ENCODE measurements around the gene USP10.
A peak's percentile ranks its signal among the peaks of the same experiment; 100 is the strongest.

Gene USP10

DNA sequence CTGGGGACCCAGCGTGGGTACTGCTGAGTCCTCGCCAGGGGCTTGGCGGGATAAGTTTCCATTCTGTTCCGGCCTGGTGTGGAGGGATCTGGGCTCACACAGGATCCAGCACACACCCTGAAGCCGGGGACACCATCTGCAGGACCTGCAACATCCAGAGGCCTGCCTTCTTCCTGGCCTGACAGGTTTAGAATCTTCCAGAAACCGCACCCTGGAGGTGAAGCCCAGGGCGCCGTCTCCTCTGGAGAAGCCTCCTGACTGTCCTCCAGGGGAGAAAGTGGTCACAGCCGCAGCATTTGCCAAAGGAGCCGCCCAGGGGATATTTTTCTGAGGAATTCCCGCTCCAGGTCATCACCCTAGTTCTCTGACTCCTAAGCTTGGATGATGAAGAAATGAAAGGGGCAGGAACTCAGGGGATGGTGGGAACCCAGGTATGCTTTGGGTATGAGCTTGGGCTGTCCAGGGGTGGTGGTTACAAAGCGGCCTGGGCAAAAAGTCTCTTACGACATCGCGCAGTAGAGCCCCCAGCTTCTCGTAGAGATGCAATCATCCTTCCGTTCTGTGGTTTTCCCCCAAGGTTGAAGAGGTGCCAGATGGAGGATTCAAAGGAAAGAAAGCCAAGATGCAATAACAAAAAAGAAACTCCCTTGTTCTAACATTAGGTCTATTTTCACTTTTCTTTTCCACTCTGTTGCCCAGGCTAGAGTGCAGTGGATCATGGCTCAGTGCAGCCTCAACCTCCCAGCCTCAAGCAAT, 110.9 kb downstream of the USP10 start:
- DNase-seq = no peak

DNA sequence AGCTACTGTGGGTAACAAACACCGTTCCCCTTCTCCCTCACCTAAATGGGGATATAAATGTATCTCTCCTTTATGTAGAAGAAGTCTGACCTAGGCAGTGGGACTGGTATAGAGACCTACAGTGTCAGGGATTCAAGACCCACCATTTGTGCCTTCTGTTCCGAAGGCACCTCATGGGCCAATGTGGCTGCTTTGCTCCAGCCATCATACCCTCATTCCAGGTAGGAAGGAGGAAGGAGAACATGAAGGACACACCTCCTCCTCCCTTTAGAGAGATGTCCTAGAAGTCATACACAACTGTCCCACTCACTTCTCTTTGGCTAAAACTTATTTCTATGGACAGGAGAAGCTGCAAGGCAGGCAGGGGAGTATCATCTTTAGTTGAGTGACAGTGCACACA, 111.7 kb downstream of the USP10 start:
- no peak for DNase-seq

DNA sequence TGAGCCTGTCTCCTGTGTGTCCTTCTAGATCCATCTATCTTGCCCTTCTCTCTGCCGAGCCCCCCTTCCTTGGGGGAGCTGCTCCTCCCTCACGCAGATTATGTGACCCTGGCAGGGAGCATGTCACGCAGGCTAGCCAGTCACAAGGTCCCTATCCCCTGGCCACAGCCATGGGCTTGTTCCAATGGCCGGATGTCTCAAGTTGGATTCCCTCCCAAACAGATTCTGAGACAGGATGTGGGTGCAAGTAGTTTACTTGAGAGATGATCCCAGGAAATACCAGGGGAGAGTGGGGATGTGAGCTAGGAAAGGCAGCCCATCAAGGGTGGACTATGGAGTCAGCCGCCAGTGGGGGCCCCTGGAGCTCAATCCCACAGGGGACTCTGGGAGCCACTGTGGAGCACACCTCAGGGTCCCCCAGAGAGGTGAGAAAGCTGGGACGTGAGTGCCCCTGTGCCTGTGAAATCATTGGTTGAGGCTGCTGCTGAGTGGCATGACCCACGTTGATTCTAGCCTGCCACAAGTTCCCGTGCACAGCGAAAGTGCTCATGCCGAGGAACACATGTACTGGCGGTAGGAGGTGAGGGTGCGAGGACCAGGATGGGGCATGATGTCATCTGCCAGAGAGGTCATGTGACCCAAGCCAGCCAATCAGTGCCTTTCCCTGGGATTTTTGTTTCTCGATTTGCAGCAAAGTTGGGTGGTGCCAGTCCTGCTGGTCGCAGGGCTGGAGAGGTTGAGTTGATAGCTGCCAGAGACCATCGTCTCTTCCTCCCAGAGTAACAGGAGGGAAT, 113.5 kb downstream of the USP10 start:
- DNase-seq = no peak

DNA sequence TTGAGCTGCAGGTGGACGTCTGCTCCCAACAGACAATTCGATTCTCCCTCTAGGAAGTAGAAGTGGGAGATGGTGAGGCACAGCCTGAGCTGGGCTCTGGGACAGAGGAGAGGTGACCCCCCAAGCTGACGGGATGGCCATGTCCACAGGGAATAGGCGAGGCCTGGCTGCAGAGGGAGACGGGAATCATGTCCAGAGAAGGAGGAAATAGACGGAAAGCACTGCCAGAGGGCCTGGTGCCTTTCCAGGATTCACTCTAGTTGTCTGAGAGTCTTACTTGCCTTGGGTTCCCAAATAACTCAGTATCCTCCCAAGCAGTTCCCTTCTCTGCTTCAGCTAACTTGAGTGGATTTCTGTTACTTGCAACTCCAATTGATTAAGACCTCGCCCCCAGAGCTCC, 115.7 kb downstream of the USP10 start:
- no peak for DNase-seq

DNA sequence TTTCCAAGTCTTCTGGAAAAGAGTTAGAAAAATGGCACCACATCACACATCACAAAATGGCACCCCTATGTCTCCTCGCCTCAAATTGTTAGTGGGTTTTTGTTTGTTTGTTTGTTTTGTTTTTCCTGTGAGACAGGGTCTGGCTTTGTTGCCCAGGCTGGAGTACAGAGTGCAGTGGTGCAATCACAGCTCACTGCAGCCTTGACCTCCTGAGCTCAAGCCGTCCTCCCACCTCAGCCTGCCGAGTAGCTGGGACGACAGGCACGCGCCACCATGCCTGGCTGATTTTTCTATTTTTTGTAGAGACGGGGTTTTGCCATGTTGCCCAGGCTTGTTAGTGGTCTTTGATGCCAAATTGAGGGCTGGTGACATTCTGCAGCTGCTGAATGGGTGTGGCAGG, 116.2 kb downstream of the USP10 start:
- no peak for DNase-seq

DNA sequence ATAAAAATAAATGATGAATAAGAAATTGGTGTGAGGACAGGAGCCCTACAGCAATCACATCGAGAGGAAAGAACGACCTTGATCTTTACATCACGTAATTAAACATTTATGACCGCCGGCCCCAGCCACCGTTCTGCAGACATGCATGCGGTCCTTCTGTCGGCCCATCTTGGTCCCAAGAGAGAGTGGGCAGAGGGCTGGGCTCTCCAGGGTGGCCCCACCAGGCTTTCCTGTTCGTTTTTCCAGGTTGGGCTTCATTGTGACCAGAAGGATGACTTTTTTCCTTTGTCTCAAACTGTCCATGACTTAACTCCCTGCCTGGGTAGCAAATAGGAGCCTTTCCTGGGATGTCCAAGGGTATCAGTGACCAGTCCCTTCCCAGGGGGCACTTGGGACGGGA, 116.7 kb downstream of the USP10 start:
- no peak for DNase-seq

DNA sequence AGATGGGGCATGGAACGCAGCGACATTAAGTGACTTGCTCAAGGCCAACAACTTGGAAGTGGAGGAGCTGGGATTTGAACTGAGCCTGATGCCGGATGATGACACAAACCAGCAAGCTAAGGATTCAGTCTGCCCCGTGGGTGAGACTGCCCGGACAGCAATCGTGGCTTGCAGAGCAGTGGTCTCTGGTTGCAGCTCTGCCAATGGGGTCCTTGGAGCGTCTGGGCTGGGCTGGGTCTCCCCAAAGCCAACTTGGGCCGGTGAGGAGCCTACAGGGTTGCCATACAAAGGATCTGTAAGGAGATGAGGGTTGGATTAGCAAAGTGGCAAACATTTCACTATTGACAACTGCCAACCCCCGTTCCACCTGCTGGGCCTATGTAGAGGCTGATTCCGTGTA, 117.4 kb downstream of the USP10 start:
- DNase-seq = no peak

DNA sequence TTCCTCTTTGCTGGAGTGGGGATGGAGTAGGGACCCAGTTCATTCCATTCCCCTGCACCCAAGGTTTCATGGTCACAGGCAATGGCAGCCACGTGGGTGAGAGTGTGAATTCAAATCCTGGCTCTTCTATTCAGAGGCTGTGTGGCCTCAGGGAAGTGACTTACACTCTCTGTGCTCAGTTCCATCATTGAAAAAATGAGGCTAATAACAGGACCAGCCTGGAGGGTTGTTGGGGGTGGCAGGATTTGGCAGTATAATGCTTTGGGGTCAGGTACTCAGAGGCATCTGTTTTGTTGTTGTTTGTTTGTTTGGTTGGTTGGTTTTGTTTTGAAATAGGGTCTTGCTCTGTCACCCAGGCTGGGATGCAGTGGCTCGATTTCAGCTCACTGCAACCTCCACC, 117.8 kb downstream of the USP10 start:
- no peak for DNase-seq

DNA sequence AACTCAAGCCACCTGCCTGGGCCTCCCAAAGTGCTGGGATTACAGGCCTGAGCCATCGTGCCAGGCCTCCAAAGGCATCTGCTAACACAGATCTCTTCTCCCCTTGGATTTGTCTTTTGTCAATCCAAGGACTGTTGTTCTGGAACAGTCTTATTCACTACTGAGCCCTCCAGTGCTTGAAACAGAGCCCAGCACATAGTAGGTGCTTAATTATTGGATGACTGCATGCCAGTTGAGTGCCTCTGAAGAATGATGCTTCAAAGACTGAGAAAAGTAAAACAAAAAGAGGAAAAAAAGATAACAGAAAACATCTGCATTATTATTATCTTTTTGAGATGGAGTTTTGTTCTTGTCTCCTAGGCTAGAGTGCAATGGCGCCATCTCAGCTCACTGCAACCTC, 118.3 kb downstream of the USP10 start:
- DNase-seq = no peak

DNA sequence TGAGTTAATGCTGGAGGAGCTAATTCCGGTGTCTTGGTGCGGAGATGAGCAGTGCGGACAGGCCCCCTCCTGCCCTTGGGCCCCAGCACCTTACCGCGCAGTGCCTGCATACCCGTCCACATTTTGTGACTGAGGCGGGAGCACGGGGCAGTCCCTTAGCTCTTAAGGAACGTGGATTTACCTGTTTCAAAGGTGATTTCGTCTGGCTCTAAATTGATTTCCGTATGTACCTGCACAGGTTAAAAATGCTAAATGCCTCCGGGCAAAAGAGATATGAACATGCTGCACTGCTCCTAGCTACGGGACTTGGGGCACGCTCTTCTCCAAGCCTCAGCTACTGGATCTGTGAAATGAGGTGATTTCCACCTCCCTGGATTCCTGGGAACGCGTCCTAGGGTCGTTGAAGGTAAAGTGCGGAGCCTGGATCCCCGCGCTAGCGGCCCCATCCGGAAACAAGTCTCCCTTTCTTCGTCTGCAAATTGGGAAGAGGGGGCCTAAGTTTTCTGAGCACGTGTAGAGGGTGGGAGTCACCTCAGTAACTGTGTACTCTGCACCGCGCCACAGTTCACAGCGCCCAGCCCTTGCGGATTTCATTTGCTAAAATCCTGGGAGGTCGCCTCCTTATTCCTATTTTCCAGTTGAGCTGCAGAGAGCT, 119.3 kb downstream of the USP10 start:
- DNase-seq = no peak

DNA sequence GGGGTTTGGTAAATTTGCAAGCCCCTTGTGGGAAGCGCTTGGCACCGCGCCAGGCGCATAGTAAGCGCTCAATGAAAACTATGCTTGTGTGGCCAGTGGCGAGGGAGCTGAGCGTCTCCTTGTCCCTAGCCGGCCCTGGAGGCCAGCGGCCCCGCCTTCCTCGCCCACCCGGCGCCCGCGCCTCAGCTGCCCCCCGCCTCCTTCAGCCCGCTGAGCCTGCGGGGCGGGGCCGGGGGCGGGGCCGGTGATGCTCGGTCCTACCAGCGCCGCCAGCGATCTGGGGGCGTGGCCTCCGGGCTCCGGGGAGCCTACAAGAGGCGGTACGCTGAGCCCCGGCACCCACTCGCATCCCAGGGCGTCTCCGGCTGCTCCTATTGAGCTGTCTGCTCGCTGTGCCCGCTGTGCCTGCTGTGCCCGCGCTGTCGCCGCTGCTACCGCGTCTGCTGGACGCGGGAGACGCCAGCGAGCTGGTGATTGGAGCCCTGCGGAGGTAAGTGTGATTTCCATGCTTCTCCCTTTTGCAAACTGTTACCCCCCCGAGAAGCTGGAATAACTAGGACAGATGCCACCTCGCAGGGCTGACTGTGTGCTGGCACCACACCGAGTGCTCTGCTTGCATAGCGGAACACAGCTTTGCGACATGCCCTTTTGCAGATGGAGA, 120.0 kb downstream of the USP10 start, which contains the start of gene CRISPLD2:
Gene CRISPLD2 (plus strand): TSS at position 342 of the 661 bp plus-strand sequence. CDS start 18,511 bp downstream, outside the sequence.
- DNase-seq = peak; percentile 56

DNA sequence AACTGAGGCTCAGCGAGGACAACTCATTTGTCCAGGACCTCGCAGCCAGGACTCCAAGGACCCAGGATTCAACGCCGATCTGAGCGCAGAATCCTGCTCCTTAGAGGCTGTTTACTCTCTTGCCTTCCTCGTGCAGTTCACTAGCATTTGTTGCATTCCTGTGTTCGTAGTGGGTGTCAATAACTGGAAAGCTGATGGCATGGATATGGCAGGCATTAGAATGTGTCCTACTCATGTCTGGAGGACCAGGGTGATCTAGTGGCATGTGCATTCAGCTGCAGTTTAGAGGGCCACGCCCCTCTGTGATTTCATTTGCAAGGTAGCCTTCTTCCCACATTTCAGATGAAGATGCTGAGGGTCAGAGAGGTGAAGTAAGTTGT, 120.5 kb downstream of the USP10 start:
- no peak for DNase-seq

DNA sequence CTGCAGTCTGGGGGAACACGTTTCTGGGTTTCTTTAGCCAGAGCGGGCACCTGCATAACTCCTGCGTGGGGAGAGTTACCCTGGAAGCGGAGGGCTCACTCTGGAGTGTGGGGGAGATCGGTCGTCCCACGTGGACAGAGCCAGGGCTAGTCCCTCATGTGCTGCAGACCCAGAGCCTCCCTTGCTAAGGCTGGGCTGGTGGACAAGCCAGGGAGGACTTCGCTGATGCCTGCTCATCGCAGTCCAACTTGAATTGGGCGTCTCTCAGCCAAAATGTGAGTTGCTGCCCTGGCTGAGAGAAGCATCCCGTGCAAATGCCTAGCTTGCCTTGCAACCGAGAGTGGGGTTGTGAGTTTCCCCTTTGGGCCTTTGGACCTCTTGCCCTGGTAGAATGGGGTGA, 121.0 kb downstream of the USP10 start:
- no peak for DNase-seq

DNA sequence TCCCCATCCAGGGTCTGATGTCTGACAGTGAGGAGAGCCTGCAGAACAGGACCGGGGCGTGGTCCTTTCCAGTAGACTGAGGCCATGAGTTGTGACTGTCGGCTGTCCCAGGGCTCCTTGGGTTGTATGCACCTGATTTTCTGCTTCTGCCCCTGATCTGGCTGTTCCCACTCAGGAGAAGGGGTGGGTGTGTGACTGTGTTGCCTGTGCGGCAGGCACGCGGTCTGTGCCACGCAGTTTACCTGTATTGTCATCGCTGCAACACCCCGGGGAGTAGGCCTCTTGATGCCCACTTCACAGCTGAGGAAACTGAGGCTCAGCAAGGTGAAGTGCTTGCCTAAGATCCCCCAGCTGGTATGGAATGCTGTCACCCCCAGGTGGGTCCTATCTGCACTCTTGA, 121.4 kb downstream of the USP10 start:
- DNase-seq = no peak

DNA sequence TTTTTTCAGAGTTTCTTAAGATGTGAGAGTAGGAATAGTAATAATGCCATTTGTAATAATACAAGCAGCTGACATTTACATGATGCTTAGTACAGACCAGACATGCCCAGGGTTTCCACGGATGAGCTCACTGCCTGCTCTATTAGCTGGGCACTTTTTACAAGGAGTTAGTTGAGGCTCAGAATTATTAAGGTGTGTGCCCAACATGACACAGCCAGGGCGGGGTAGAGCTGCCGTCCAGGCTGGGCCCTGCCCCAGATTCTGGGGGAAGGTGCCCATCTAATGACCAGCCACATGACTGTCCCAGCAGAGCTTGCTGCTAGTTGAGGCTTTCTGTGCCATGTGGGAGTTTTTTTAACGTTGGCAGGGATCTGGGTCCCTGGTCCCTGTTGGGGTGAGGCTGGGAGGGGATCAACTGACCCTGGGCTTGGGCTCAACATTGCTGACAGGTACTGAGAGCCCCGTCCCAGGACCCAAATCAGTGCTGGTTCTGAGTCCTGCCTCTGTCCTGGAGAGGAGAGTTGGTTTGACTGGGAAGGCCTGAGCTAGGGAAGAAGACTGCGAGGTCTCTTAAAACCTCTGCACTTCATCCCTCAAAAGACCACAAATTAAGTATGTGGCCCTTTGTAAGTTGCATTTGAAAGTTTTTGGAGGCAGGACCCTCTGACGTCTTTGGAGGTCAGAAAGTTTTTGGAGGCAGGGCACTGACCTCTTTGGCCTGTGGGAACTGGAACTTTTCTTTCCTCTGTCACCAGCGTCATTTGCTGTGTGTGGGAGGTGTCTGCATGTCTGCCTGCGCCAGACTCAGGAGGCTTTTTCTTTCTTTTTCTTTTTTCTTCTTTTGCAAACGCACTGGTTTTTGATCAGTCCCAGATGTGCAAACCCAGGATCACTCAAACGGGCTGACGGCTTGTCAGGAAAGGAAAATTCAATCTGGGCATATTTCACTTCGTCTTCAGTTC, 122.2 kb downstream of the USP10 start:
- DNase-seq = no peak

DNA sequence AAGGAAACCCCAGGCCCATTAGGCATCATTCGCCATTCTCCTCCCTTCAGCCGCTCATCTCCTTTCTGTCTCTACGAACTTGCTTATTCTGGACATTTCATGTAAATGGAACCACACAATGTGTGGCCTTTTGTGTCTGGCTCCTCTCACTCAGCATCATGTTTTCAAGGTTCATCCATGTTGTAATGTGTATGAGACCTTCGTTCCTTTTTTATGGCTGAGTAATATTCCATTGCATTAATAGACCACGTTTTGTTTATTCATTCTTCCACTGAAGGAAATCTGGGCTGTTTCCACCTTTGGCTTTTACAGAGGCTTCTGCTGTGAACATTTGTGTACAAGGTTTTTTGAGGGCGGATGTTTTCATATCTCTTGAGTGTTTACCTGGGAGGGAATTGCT, 123.2 kb downstream of the USP10 start:
- DNase-seq = no peak

DNA sequence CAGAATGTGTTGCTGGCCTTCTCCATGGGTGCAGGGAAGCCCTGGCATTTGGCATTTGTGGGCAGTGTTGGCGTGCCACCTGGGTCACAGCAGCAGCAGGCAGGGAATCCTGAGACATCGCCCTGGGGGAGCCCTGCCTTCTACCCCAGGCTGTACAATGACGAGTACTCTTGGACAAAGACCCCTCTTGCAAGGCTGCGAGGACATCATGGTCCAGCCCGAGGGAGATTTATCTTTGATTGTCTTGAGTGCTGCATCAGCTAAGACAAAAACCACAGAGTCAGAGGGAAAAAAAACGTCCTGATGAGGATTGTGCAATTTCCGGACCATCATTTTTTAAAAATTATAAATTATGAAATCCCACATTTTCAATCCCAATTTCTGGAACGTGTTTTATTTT, 123.7 kb downstream of the USP10 start:
- no peak for DNase-seq

DNA sequence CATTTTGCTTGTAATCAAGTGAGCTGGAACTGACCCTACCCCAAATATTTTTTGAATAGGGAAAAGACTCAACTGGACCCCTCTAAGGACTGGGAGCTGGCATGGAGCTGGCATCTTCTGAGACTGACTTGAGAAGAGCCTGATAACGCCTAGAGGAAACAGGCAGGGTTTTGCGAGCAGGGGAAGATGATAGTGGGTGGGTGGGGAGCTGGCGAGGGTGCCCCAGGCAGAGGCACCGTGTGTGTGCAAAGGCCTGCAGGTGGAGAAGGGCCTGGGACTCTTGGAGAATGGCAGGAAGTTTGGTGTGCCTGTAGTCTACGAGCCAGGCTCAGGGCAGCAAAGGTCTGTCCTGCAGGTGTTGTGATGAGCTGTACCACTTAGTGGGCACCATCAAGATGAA, 124.1 kb downstream of the USP10 start:
- DNase-seq = no peak

DNA sequence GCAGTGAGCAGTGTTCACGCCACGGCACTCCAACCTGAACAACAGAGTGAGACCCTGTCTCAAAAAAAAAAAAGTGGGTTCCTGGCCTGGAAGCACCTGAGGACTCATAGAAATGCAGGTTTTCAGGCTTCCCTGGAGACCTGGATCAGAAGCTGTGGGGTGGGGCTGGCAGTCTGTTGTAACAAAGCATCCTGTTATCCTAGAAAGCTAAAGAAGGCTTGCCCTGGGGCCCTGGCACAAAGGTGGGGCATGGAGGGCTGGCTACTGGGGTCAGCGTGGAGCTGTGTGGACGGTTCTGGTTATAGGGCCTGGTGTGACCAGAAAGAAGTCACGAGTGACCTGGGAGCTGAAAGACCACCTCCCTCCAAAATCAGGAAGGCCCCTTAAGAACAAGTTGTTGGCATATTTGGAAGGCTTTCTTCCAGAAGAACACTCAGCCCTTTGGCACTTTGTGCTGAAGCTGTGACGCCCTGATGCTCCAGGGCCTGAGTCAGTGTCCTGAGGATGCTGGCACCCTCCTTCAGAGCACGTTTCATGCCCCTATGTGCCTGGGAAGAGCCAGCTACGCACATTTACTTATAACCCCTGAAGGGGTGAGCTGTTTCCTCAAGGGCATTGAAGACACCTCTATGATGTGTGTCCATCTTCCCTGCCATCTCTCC, 126.2 kb downstream of the USP10 start:
- no peak for DNase-seq

DNA sequence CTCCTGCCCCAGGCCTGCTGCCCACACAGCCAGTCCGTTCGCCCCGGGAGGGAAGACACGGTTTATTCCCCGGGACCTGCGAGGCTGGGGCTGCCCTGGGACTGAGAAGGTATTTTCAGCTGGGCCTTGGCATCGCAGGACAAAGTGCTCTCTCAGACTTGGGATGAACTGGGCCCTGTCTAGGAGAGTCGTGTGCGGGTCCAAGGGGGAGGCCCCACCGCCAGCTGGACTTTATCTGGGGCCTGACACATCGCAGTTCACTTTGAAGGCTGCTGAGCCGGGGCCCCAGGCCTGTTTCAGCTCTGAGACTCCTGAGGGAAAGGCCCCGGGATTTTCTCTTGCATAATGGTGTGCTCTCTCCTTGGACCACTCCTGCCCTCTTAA, 126.8 kb downstream of the USP10 start:
- DNase-seq = no peak

DNA sequence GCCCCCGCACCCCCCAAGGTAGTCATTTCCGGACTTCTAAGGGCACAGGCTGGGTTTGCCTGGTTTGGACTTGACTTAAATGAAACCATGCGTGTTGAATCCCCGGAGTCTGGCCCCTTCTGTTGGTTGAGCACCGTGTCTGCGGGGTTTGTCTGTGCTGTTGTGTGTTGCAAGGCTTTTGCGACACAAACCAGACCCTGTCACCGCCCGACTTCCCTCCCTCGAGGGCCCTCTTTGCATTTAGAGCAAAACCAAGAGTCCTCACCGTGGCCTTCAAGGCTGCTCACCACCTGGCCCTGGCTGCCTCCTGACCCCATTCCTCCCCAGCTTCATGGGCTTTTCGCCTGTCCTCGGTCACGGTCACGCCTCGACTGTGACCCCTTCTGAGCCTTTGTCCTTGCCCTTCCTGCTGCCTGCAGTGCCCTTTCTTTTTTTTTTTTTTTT, 127.4 kb downstream of the USP10 start:
- DNase-seq = no peak

DNA sequence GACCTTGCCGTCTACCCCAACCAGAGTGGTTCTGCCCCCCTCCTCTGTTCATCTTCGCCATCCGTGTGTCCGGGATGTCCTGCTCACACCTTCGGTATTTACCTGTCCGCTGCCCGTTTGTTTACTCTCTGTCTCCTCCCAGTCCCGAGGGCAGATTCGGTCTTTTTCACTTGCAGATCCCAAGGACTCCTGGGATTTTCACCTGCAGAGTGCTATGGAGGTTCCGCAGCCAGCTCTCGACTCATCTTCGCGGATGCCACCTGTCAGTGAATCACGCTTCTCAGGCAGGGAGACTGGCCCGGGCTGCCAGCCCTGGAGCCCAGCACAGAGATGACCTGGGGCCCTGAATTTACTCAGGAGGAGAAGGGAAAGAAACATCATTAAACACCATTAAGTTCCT, 128.1 kb downstream of the USP10 start:
- no peak for DNase-seq

All from NCI-H748 treated with DMSO at 0.1 percent for 48 hours (cell line).